Vagina (tissue), 2 donors: ENCODE results near the gene AGFG1.

ENCODE experiments used
- CTCF ChIP-seq, 3 experiments: fragments of 450-650 bp in 2 of 3; fragments of 200-600 bp in 1 of 3; sonication (generic) in 1 of 3; IDR thresholded peaks; one replicate each; pipeline ENCODE4 v1.5.1; 2017 to 2019; ENCODE audit warnings: antibody characterized with exemption in 3 of 3, mild to moderate bottlenecking in 2 of 3, moderate library complexity in 2 of 3
- POLR2A ChIP-seq, 2 donors: fragments of 450-650 bp; IDR thresholded peaks; one replicate each; pipeline ENCODE4 v1.6.1; 2017; ENCODE audit warnings: antibody characterized with exemption in 2 of 2, mild to moderate bottlenecking in 2 of 2, moderate library complexity in 2 of 2
- POLR2AphosphoS5 ChIP-seq, 2 donors: sonication (generic); formaldehyde crosslinking; IDR thresholded peaks; one replicate each; pipeline ENCODE4 v1.9.0; 2017; ENCODE audit warnings: antibody characterized with exemption in 2 of 2, mild to moderate bottlenecking in 2 of 2, low read depth in 1 of 2; ENCODE audit not compliant: insufficient read depth in 1 of 2

GRCh38 chr2:227473122-227473461 lies 1.1 kb downstream of the AGFG1 start:
- TF ChIP-seq POLR2A (IDR thresholded peaks at IDR 0.05) = no peak
- TF ChIP-seq CTCF (IDR thresholded peaks at IDR 0.05) = no peak
- TF ChIP-seq POLR2AphosphoS5 (IDR thresholded peaks at IDR 0.05; ENCODE audit: insufficient read depth in 1 of 2, low read depth in 1 of 2) = no peak
